ENCODE data around the gene LAMA5. TPM values are rescaled to one million over a fixed set of nuclear protein-coding genes. Genes with fewer than 3 reads are reported as not detected.

LAMA5 gene
- polyA plus RNA-seq, 3 donors, result 0.05 TPM; not detected in 2

DNA sequence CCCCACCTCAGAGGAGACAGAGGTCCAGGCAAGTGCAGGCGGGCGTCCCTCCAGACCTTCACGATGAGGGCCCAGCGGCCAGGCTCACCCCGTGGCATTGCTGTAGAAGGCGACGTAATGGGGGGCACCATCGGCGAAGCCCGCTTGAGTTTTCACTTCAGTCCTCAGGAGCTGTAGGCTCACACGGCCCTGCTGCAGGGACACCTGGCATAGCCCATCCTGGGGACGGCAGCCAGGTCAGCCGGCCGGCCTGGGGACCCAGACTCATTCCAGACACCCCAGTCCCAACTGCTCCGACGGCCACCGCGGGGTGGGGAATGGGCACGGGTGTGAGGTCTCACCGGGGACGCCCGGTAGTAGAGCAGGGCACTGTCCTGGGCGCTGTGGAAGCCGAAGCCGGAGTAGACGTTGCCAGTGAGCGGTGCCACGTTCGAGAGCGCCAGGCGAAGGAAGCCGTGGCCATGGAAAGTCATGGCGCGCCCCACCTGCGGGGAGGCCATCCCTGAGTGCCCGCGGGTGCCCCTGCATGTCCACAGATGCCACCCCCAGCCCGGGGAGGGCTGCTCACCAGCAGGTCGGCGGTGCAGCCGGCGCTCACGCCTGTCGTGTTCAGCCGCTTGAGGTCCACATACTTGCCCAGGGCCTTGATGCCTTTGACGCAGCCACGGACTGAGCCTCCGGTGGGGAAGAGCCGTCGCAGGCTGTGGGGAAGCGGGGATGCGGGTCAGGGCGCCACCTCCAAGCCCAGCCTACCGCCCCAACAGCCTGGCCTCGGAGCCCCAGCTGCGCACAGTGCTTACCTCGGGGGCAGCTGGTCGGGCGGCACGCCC is 55.1 kb downstream of the LAMA5 start:
- intact Hi-C loops (cut with micrococcal nuclease), result no loop called here
- peaks cover 0 to 2% (median 1%) of the 10 kb centered on the region in 3 donors for H3K27me3 Mint-ChIP-seq (ENCODE audit: low read depth in 3 of 3)
- TF ChIP-seq CTCF (IDR thresholded peaks at IDR 0.05), result no peak
- H3K4me2 ChIP-seq (replicated peaks; ENCODE audit: extremely low read depth, low read length, poor library complexity, severe bottlenecking), result no peak overlapping the region
- H3K27ac ChIP-seq (ENCODE audit: low read depth in 1 of 2, low read length in 2 of 2), result no peak overlapping the region
- H3K27me3 ChIP-seq (ENCODE audit: control insufficient read depth in 2 of 2, insufficient read depth in 2 of 2, low read length in 2 of 2), result no peaks in the 10 kb centered on the region
- H4K20me1 ChIP-seq (ENCODE audit: insufficient read depth, low read length), result peaks cover 18% of the 10 kb centered on the region
- H3K9me3 Mint-ChIP-seq, result peaks cover 0 to 1% (median 0%) of the 10 kb centered on the region in 7 donors
- WGBS (ENCODE audit: insufficient coverage), result 91% methylated on average over 58 of the region's 60 CpGs
- no peak overlapping the region for H2AFZ ChIP-seq (ENCODE audit: insufficient read depth, low read depth, low read length, poor library complexity, severe bottlenecking)
- H3K4me1 Mint-ChIP-seq, result no peaks in the 10 kb centered on the region
- no peak for DNase-seq
- H3K4me1 ChIP-seq (ENCODE audit: control insufficient read depth in 1 of 2, insufficient read depth in 2 of 2, low read length in 2 of 2), result no peaks in the 10 kb centered on the region
- H3K36me3 Mint-ChIP-seq, result peaks cover 19 to 25% of the 10 kb centered on the region in 2 donors
- no peaks in the 10 kb centered on the region for H3K9me3 ChIP-seq (replicated peaks in 1 of 2; ENCODE audit: control insufficient read depth in 1 of 2, insufficient read depth in 1 of 2, low read length in 2 of 2)
- no peak overlapping the region for H3K4me3 ChIP-seq (replicated peaks in 1 of 3; ENCODE audit: low read depth in 2 of 3, low read length in 3 of 3)
- H3K9ac ChIP-seq (ENCODE audit: insufficient read depth, low read length, poor library complexity, severe bottlenecking), result no peak overlapping the region
- H3K4me3 Mint-ChIP-seq, result no peak overlapping the region
- no peak overlapping the region for H3K27ac Mint-ChIP-seq
- H3K36me3 ChIP-seq (replicated peaks in 1 of 2; ENCODE audit: control insufficient read depth in 1 of 2, insufficient read depth in 2 of 2, low read length in 2 of 2), result peaks cover 21 to 22% of the 10 kb centered on the region in 2 donors
- H3K79me2 ChIP-seq (ENCODE audit: insufficient read depth, low read length), result no peaks in the 10 kb centered on the region

DNA sequence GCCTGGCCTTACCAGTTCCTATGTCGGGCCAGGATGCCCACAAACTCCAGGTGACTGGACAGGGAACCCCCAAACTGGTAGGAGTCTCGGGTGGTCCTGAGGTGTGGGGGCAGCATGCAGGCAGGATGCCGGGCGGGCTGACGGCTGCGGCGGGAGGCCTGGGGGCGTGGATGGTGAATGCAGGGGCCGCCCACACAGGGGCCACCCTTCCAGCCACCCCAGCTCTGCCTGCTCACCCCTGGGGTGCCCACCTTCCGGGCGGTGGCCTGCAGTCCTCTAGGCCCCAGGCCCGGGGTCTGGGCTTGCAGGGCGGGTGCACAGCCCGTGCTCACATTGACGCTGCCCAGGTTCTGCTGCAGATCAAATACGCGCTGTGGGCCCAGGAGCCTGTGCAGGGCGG is 56.0 kb downstream of the LAMA5 start:
- no peaks in the 10 kb centered on the region for H3K9me3 Mint-ChIP-seq
- Histone ChIP-seq H4K20me1 (ENCODE audit: insufficient read depth, low read length) (peaks cover 27% of the 10 kb centered on the region), H3K4me3 (replicated peaks in 1 of 3; ENCODE audit: low read depth in 2 of 3, low read length in 3 of 3) (no peak overlapping the region), H3K9ac (ENCODE audit: insufficient read depth, low read length, poor library complexity, severe bottlenecking) (no peak overlapping the region), H3K9me3 (replicated peaks in 1 of 2; ENCODE audit: control insufficient read depth in 1 of 2, insufficient read depth in 1 of 2, low read length in 2 of 2) (no peaks in the 10 kb centered on the region), H3K4me2 (replicated peaks; ENCODE audit: extremely low read depth, low read length, poor library complexity, severe bottlenecking) (no peak overlapping the region), H3K4me1 (ENCODE audit: control insufficient read depth in 1 of 2, insufficient read depth in 2 of 2, low read length in 2 of 2) (no peaks in the 10 kb centered on the region), H3K27me3 (ENCODE audit: control insufficient read depth in 2 of 2, insufficient read depth in 2 of 2, low read length in 2 of 2) (no peaks in the 10 kb centered on the region), H3K36me3 (replicated peaks in 1 of 2; ENCODE audit: control insufficient read depth in 1 of 2, insufficient read depth in 2 of 2, low read length in 2 of 2) (peaks cover 30 to 31% of the 10 kb centered on the region in 2 donors), H3K27ac (ENCODE audit: low read depth in 1 of 2, low read length in 2 of 2) (no peak overlapping the region), H2AFZ (ENCODE audit: insufficient read depth, low read depth, low read length, poor library complexity, severe bottlenecking) (no peak overlapping the region), H3K79me2 (ENCODE audit: insufficient read depth, low read length) (peaks cover under 1% of the 10 kb centered on the region)
- 90% methylated on average over 14 of the region's 18 CpGs for WGBS (ENCODE audit: insufficient coverage)
- peaks cover under 1 to 2% (median 1%) of the 10 kb centered on the region in 3 donors for H3K27me3 Mint-ChIP-seq (ENCODE audit: low read depth in 3 of 3)
- H3K4me3 Mint-ChIP-seq, result no peak overlapping the region
- DNase-seq, result no peak
- H3K4me1 Mint-ChIP-seq, result no peaks in the 10 kb centered on the region
- H3K36me3 Mint-ChIP-seq, result peaks cover 28 to 34% of the 10 kb centered on the region in 2 donors
- intact Hi-C loops (cut with micrococcal nuclease), result no loop called here
- H3K27ac Mint-ChIP-seq, result no peak overlapping the region
- TF ChIP-seq CTCF (IDR thresholded peaks at IDR 0.05), result no peak
